ENCODE data around the gene TBX10. TPM values are rescaled to one million over a fixed set of nuclear protein-coding genes. Genes with fewer than 3 reads are reported as not detected.

The TBX10 gene
- total RNA-seq, 1 donor from 2014 or later: not detected

Other genes starting within 250 kb of the TBX10 start
- 44.7 to 48.8 TPM (median 48.7 TPM) in 3 replicates for gene RAD9A, start 247.8 kb downstream of the TBX10 start, total RNA-seq
- 103 to 107 TPM (median 103 TPM) in 3 replicates for gene PPP1CA, start 237.9 kb downstream of the TBX10 start, total RNA-seq
- gene TBC1D10C, start 235.7 kb downstream of the TBX10 start, total RNA-seq: 0.41 to 0.82 TPM (median 0.74 TPM) in 3 replicates
- gene CARNS1, start 224.1 kb downstream of the TBX10 start, total RNA-seq: 19.5 to 24.6 TPM (median 21.1 TPM) in 3 replicates
- 59.7 to 63.1 TPM (median 62.2 TPM) in 3 replicates for gene RPS6KB2, start 211.3 kb downstream of the TBX10 start, total RNA-seq
- 1.4 to 1.8 TPM (median 1.6 TPM) in 3 replicates for gene PTPRCAP, start 202.1 kb downstream of the TBX10 start, total RNA-seq
- gene CORO1B, start 196.3 kb downstream of the TBX10 start, total RNA-seq: 70.2 to 75.7 TPM (median 71.7 TPM) in 3 replicates
- gene GPR152, start 187.0 kb downstream of the TBX10 start, total RNA-seq: 0.16 TPM in 1 of 3 replicates, not detected in the others
- 0.29 to 0.43 TPM (median 0.33 TPM) in 3 replicates for gene CABP4, start 184.4 kb downstream of the TBX10 start, total RNA-seq
- gene TMEM134, start 170.5 kb downstream of the TBX10 start, total RNA-seq: 64.3 to 69.3 TPM (median 67.8 TPM) in 3 replicates
- gene AIP, start 156.7 kb downstream of the TBX10 start, total RNA-seq: 43.6 to 45.2 TPM (median 44.6 TPM) in 3 replicates
- gene PITPNM1, start 134.4 kb downstream of the TBX10 start, total RNA-seq: 54.9 to 56.0 TPM (median 55.8 TPM) in 3 replicates
- gene CDK2AP2, start 131.6 kb downstream of the TBX10 start, total RNA-seq: 16.6 to 17.6 TPM (median 17.4 TPM) in 3 replicates
- not detected in 3 replicates for gene CABP2, start 116.3 kb downstream of the TBX10 start, total RNA-seq
- gene GSTP1, start 56.0 kb downstream of the TBX10 start, total RNA-seq: 875 to 906 TPM (median 905 TPM) in 3 replicates
- 179 to 187 TPM (median 180 TPM) in 3 replicates for gene NDUFV1, start 32.8 kb downstream of the TBX10 start, total RNA-seq
- 5.0 to 6.2 TPM (median 5.6 TPM) in 3 replicates for gene NUDT8, start 9.8 kb downstream of the TBX10 start, total RNA-seq
- gene ACY3, start 11.0 kb upstream of the TBX10 start, total RNA-seq: not detected in 3 replicates
- gene ALDH3B2, start 34.9 kb upstream of the TBX10 start, total RNA-seq: 2.5 to 3.1 TPM (median 2.7 TPM) in 3 replicates

All from mesothelial cell of epicardium (in vitro differentiated cells).